Measurements from ENCODE around the gene LYG2.
"Not testable (repeated sequence)": the region's sequence is repeated elsewhere in the genome, so short reads cannot be mapped to it uniquely, and the experiment has no call there.

LYG2 gene

GRCh38 chr2:99200076-99200800, 55.2 kb downstream of the LYG2 start:
- no peak overlapping the region for H3K4me3 ChIP-seq (ENCODE audit: low read depth, low read length)
- TF ChIP-seq CTCF (IDR thresholded peaks at IDR 0.05; ENCODE audit: borderline replicate concordance, insufficient read depth, low read depth, low read length): no peak

GRCh38 chr2:99198103-99198841, 57.2 kb downstream of the LYG2 start:
- no peak overlapping the region for H3K4me3 ChIP-seq (ENCODE audit: low read depth, low read length)
- no peak for TF ChIP-seq CTCF (IDR thresholded peaks at IDR 0.05; ENCODE audit: borderline replicate concordance, insufficient read depth, low read depth, low read length)

- not testable (repeated sequence) for H3K4me3 ChIP-seq (ENCODE audit: low read depth, low read length)
Observed at GRCh38 chr2:99192364-99192763, 63.1 kb downstream of the LYG2 start.

Measured in GM12875 (cell line).